Left ventricle myocardium inferior (tissue), 1 donor: ENCODE data around the gene DSG3. TPM values are rescaled to one million over a fixed set of nuclear protein-coding genes. Genes with fewer than 3 reads are reported as not detected.
"Not testable (repeated sequence)": the region's sequence is repeated elsewhere in the genome, so short reads cannot be mapped to it uniquely, and the experiment has no call there.

ENCODE experiments used
- DNase-seq: peaks from one replicate; pipeline ENCODE4 v3.0.0-alpha.2; 2020
- H3K27ac ChIP-seq: fragments of 200-600 bp; replicated peaks from 2 replicates; pipeline ENCODE4 v1.8.0; 2021
- H3K27me3 ChIP-seq: fragments of 200-600 bp; 2 replicates; pipeline ENCODE4 v1.8.0; 2021; ENCODE audit warnings: low read depth
- H3K36me3 ChIP-seq: fragments of 200-600 bp; 2 replicates; pipeline ENCODE4 v1.8.0; 2021
- H3K4me1 ChIP-seq: fragments of 200-600 bp; 2 replicates; pipeline ENCODE4 v1.8.0; 2021
- H3K4me3 ChIP-seq: fragments of 200-600 bp; 2 replicates; pipeline ENCODE4 v1.8.0; 2021; ENCODE audit warnings: mild to moderate bottlenecking, moderate library complexity
- H3K9me3 ChIP-seq: fragments of 200-600 bp; replicated peaks from 2 replicates; pipeline ENCODE4 v1.8.0; 2021
- CTCF ChIP-seq: fragments of 200-600 bp; IDR thresholded peaks from 2 replicates; pipeline ENCODE4 v1.8.0; 2021; ENCODE audit warnings: antibody characterized with exemption, mild to moderate bottlenecking, borderline replicate concordance
- intact Hi-C: fragments of 100-400 bp; cut with micrococcal nuclease; formaldehyde crosslinking; loops from one replicate; pipeline ENCODE4 v1.11.0; 2022
- total RNA-seq: library from RNA; stranded (reverse); fragmentation: NEBNext Ultra II Directional; extraction: Animal tissue kit (Norgen Biotek cat#: 25700); gene quantifications from one replicate; pipeline ENCODE4 v1.2.1, GENCODE V29; 2021
- donor health status: DM: no; HTN: yes; CAD: no; lungs with severe emphysema.

Gene DSG3
- total RNA-seq, 1 donor from 2014 or later: not detected

DNA sequence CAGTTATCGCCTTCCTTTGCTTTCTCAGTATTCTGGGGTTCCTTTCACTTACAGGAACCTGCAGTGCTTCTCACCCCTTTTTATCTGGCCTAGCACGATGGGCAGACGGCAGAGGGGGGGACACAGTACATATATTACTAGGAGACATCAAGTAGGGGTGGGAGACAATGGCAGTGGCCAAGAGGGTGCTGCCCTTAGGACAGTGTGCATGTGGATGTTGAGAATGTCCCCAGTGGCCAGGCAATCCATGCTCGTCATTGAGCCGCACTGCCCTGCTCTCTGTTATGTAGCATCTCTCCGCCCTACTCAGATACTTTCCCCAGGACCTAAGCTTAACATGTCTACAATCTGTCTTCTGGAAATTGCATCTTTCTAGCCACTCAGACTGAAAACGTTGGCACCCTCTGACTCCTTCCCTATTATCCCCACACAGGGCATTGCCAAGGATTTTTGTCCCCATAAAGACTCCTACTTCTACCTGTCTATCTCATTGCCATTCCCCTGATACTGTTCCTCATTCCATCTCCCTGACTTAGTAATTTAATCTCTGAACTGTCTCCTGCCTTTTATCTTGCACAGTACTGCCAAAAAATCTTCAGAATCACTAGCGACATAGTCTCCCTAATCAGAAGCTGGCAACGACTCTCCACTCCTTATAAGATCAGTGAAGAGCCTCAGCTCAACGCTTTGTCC is 57.1 kb downstream of the DSG3 start:
- no peak for TF ChIP-seq CTCF
- peaks cover 5% of the 10 kb centered on the region for H3K27me3 ChIP-seq
- no peak overlapping the region for H3K27ac ChIP-seq
- H3K9me3 ChIP-seq: no peaks in the 10 kb centered on the region
- no peaks in the 10 kb centered on the region for H3K36me3 ChIP-seq
- DNase-seq: no peak
- H3K4me3 ChIP-seq: no peak overlapping the region
- peaks cover 17% of the 10 kb centered on the region for H3K4me1 ChIP-seq
- intact Hi-C loops: no loop called here

DNA sequence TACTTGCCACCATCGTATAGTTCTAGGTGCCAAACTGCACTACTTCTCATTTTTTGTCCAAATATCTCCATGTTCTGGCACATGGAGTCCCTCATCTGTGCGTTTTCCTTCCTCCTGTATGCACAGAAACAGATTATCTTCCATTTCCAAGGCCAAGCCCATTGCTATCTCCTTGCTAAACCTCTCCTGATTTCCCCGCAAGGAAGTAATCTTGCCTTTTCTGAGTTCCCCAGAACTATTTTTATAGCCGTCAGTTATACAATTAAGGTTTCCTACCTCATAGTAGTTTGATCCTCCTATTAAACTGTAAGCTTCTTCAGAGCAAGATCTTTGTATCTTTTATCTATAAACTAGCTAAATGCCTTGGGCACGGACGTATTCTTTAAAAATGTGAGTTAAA is 57.6 kb downstream of the DSG3 start:
- Histone ChIP-seq H3K27ac (no peak overlapping the region), H3K4me1 (peaks cover 12% of the 10 kb centered on the region), H3K4me3 (no peak overlapping the region), H3K27me3 (peaks cover 2% of the 10 kb centered on the region), H3K36me3 (no peaks in the 10 kb centered on the region), H3K9me3 (no peaks in the 10 kb centered on the region)
- no peak for TF ChIP-seq CTCF
- no peak for DNase-seq
- intact Hi-C loops: no loop called here

- intact Hi-C loops: no loop called here
- peak; percentile 63 for TF ChIP-seq CTCF
- peaks cover 8% of the 10 kb centered on the region for H3K4me1 ChIP-seq
These were observed 58.6 kb downstream of the DSG3 start for GRCh38 chr18:31506024-31506742.

GRCh38 chr18:31507124-31507523 is 59.6 kb downstream of the DSG3 start:
- H3K27me3 ChIP-seq, intact Hi-C loops, H3K9me3 ChIP-seq, H3K27ac ChIP-seq, H3K36me3 ChIP-seq, H3K4me3 ChIP-seq, DNase-seq, H3K4me1 ChIP-seq: not testable (repeated sequence)

More at GRCh38 chr18:31506024-31506742, 58.6 kb downstream of the DSG3 start:
- no peak overlapping the region for H3K4me3 ChIP-seq
- H3K9me3 ChIP-seq: no peaks in the 10 kb centered on the region
- no peaks in the 10 kb centered on the region for H3K36me3 ChIP-seq
- DNase-seq: no peak
- no peaks in the 10 kb centered on the region for H3K27me3 ChIP-seq
- no peak overlapping the region for H3K27ac ChIP-seq

DNA sequence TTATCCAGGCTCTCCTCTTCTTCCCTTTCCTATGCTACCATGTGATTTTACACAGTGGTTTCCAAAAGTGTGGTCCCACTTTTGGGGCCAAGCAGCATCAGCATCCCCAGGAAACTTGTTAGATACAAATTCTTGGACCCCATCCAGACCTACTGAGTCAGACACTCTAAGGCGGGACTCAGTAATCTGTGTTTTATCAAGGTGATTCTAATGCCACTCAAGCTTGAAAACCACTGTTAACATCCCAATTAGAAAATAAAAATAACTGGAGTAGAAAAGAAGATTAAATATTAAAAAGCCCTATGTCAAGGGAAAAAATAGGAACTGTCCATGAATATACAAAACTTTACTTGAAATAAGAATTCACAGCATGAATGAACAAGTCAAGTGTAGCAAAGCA is 61.2 kb downstream of the DSG3 start:
- H3K36me3 ChIP-seq: no peaks in the 10 kb centered on the region
- DNase-seq: no peak
- H3K27me3 ChIP-seq: no peaks in the 10 kb centered on the region
- intact Hi-C loops: no loop called here
- peaks cover 16% of the 10 kb centered on the region for H3K4me1 ChIP-seq
- TF ChIP-seq CTCF: no peak
- no peaks in the 10 kb centered on the region for H3K9me3 ChIP-seq
- no peak overlapping the region for H3K27ac ChIP-seq
- H3K4me3 ChIP-seq: no peak overlapping the region

DNA sequence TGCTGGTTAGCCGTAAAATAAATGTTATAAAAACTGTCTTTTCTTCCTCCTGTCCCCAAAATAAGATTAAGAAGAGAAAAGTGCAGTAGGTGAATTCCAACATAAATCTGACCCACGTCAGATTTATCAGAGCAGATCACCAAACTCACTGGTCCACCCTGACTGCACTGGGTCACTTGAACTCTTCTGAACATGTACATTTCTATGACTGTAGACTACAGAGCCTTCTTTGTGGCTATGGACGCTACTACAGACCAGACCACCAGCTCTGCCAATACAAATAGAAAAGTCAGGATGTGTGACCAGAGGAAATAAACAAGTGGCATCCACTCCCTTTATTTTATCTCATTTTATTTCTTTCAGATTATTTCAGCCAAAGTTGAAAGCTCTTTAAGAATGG is 62.0 kb downstream of the DSG3 start:
- Histone ChIP-seq H3K27me3 (no peaks in the 10 kb centered on the region), H3K36me3 (no peaks in the 10 kb centered on the region), H3K4me1 (peaks cover 17% of the 10 kb centered on the region), H3K4me3 (no peak overlapping the region), H3K27ac (no peak overlapping the region), H3K9me3 (no peaks in the 10 kb centered on the region)
- intact Hi-C loops: no loop called here
- DNase-seq: no peak
- TF ChIP-seq CTCF: no peak
